ENCODE data around the gene SFXN2.

- no peak for TF ChIP-seq GATA3 (IDR thresholded peaks at IDR 0.05; ENCODE audit: low read depth, low read length)
- no peak for TF ChIP-seq GATA2 (IDR thresholded peaks at IDR 0.05; ENCODE audit: low read depth, low read length)
Measured at GRCh38 chr10:102764470-102765161, 50.2 kb downstream of the SFXN2 start.

Measured in SH-SY5Y (cell line).